Gastrocnemius medialis (tissue), 4 donors: ENCODE results near the gene PDE6C. TPM values are rescaled to one million over a fixed set of nuclear protein-coding genes. Genes with fewer than 3 reads are reported as not detected.

Source experiments
- ATAC-seq, 2 donors: fragments of 150-250 bp; one replicate each; pipeline ENCODE4 v1.9.1; 2016
- DNase-seq, 2 donors: peaks; one replicate each; pipeline ENCODE4 v3.0.0-alpha.2; 2019
- H3K27ac ChIP-seq, 4 donors: fragments of 200-600 bp; sonication (generic); 1 replicate in 1 of 4; 2 replicates in 3 of 4; pipeline ENCODE4 v1.5.1; 2016 to 2018; ENCODE audit warnings: mild to moderate bottlenecking in 2 of 4, moderate library complexity in 1 of 4
- H3K27me3 ChIP-seq, 3 donors: fragments of 200-600 bp; sonication (generic) in 2 of 3; 1 replicate in 1 of 3; 2 replicates in 2 of 3; pipeline versions ENCODE4 v1.5.1 to v1.6.0; 2016 to 2019; ENCODE audit warnings: mild to moderate bottlenecking in 1 of 3, moderate library complexity in 1 of 3
- H3K36me3 ChIP-seq, 2 donors: fragments of 200-600 bp; sonication (generic) in 1 of 2; one replicate each; pipeline ENCODE4 v1.5.1; 2017 to 2018
- H3K4me1 ChIP-seq, 2 donors: fragments of 200-600 bp; sonication (generic) in 1 of 2; one replicate each; pipeline ENCODE4 v1.5.1; 2016 to 2017; ENCODE audit warnings: mild to moderate bottlenecking in 2 of 2
- H3K4me3 ChIP-seq, 4 donors: fragments of 200-600 bp; sonication (generic) in 3 of 4; 1 replicate in 1 of 4; 2 replicates in 3 of 4; pipeline ENCODE4 v1.5.1; 2016 to 2019; ENCODE audit warnings: mild to moderate bottlenecking in 2 of 4
- H3K9me3 ChIP-seq, 3 donors: fragments of 200-600 bp; sonication (generic) in 2 of 3; 1 replicate in 1 of 3; 2 replicates in 2 of 3; pipeline ENCODE4 v1.5.1; 2016 to 2019
- POLR2A ChIP-seq, 2 donors: fragments of 450-650 bp; IDR thresholded peaks; one replicate each; pipeline ENCODE4 v1.6.1; 2017; ENCODE audit warnings: antibody characterized with exemption in 2 of 2, mild to moderate bottlenecking in 2 of 2, moderate library complexity in 2 of 2
- in situ Hi-C, 4 donors: fragments of 200-750 bp; cut with MboI; loops; one replicate each; pipeline versions ENCODE4 v1.15.0 to v1.8.0; 2017; ENCODE audit warnings: low sequenced_read_pairs in 4 of 4
- intact Hi-C: fragments of 100-400 bp; cut with DNase I; formaldehyde crosslinking; loops from one replicate; pipeline ENCODE4 v1.15.1; 2023; ENCODE audit warnings: low total_unique reads
- total RNA-seq, 4 donors: library from RNA; depleted of rRNA; stranded (reverse); fragments of >200 nt; gene quantifications; one replicate each; pipeline versions ENCODE4 v1.1.0 to v1.2.3, GENCODE V29; 2016
- TF ChIP-seq, protein P1 (sequence below), 5 experiments: fragments of 450-650 bp in 3 of 5; fragments of 200-600 bp in 2 of 5; sonication (generic) in 2 of 5; IDR thresholded peaks in 4 of 5; conservative IDR thresholded peaks in 1 of 5; 1 replicate in 4 of 5; 2 replicates in 1 of 5; pipeline ENCODE4 v1.5.1; 2016 to 2019; ENCODE audit warnings: antibody characterized with exemption in 5 of 5, mild to moderate bottlenecking in 3 of 5, moderate library complexity in 3 of 5

PDE6C gene
- total RNA-seq, 4 donors from 2014 or later: not detected

GRCh38 chr10:93628858-93629257 lies 16.5 kb downstream of the PDE6C start:
- DNase-seq: no peak
- no peak for ATAC-seq
- H3K4me3 ChIP-seq: no peak overlapping the region
- H3K27ac ChIP-seq: no peak overlapping the region
- TF ChIP-seq, protein P1, sequence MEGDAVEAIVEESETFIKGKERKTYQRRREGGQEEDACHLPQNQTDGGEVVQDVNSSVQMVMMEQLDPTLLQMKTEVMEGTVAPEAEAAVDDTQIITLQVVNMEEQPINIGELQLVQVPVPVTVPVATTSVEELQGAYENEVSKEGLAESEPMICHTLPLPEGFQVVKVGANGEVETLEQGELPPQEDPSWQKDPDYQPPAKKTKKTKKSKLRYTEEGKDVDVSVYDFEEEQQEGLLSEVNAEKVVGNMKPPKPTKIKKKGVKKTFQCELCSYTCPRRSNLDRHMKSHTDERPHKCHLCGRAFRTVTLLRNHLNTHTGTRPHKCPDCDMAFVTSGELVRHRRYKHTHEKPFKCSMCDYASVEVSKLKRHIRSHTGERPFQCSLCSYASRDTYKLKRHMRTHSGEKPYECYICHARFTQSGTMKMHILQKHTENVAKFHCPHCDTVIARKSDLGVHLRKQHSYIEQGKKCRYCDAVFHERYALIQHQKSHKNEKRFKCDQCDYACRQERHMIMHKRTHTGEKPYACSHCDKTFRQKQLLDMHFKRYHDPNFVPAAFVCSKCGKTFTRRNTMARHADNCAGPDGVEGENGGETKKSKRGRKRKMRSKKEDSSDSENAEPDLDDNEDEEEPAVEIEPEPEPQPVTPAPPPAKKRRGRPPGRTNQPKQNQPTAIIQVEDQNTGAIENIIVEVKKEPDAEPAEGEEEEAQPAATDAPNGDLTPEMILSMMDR (IDR thresholded peaks at IDR 0.05 in 4 of 5, conservative IDR thresholded peaks at IDR 0.05 in 1 of 5): no peak
- TF ChIP-seq POLR2A (IDR thresholded peaks at IDR 0.05): no peak
- no peaks in the 10 kb centered on the region for H3K36me3 ChIP-seq
- H3K27me3 ChIP-seq: no peaks in the 10 kb centered on the region
- no peaks in the 10 kb centered on the region for H3K9me3 ChIP-seq
- in situ Hi-C loops (no loop called here), intact Hi-C loops (no loop called here)
- no peaks in the 10 kb centered on the region for H3K4me1 ChIP-seq

GRCh38 chr10:93629647-93630305 lies 17.4 kb downstream of the PDE6C start:
- Histone ChIP-seq H3K27ac (no peak overlapping the region), H3K9me3 (no peaks in the 10 kb centered on the region), H3K36me3 (no peaks in the 10 kb centered on the region), H3K4me1 (no peaks in the 10 kb centered on the region), H3K27me3 (no peaks in the 10 kb centered on the region), H3K4me3 (no peak overlapping the region)
- no peak for DNase-seq
- in situ Hi-C loops (no loop called here), intact Hi-C loops (no loop called here)
- ATAC-seq: no peak
- TF ChIP-seq POLR2A (IDR thresholded peaks at IDR 0.05): no peak
- TF ChIP-seq, protein P1 (IDR thresholded peaks at IDR 0.05 in 4 of 5, conservative IDR thresholded peaks at IDR 0.05 in 1 of 5): no peak

DNA sequence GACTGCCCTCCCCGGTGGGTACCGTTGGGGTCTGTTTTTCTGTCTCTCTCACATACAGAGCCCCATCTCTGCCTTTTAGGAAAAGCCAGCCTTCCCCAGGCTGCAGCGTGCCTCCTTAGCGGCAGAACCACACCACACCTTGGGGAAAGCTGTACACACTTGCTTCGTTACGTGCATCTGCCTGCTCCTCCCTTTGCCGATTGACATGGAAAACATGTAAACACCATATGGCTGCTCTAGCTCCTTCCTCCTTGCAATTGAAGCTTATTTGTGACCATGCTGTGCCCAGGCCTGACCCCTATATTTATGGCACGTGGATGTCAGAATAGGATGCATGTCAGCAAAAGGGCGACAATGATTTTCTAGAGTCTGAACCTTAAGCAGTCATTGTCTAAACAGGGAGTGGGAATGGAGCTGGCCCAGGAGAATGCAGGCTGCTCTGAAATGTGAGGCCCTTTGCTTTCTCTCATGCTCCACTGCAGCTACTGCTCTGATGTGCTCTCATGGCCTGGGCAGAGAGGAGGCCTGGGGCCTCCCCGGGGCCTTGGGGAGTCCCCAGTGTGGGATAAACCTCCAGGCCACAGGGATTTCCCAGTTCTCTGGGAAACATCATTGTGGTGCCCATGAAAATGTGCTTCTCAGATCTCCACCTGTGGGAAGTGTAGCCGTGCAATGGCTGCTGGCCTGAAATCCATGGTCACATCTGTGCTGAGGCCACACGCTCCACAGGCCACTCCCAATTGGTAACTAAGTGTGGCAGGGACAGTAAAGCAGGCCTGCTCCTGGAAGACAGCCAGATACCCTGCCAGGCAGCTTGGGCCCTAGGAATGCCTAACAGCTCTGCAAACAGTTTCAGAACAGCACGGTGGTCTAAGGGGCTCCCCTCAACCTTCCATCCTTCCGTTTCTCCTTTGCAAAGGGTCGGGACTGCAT lies 18.6 kb downstream of the PDE6C start:
- no peak overlapping the region for H3K4me3 ChIP-seq
- H3K36me3 ChIP-seq: no peaks in the 10 kb centered on the region
- DNase-seq (no peak), ATAC-seq (no peak)
- in situ Hi-C loops: no loop called here
- no peak overlapping the region for H3K27ac ChIP-seq
- H3K27me3 ChIP-seq: no peaks in the 10 kb centered on the region
- no peaks in the 10 kb centered on the region for H3K4me1 ChIP-seq
- TF ChIP-seq, protein P1 (IDR thresholded peaks at IDR 0.05 in 4 of 5, conservative IDR thresholded peaks at IDR 0.05 in 1 of 5): no peak
- TF ChIP-seq POLR2A (IDR thresholded peaks at IDR 0.05): no peak
- intact Hi-C loops: no loop called here
- H3K9me3 ChIP-seq: no peaks in the 10 kb centered on the region

- H3K36me3 ChIP-seq: no peaks in the 10 kb centered on the region
- no peak overlapping the region for H3K4me3 ChIP-seq
- intact Hi-C loops (no loop called here), in situ Hi-C loops (no loop called here)
- no peak for DNase-seq
- ATAC-seq: no peak
- no peaks in the 10 kb centered on the region for H3K9me3 ChIP-seq
- no peaks in the 10 kb centered on the region for H3K27me3 ChIP-seq
- no peak for TF ChIP-seq POLR2A (IDR thresholded peaks at IDR 0.05)
- TF ChIP-seq, protein P1 (IDR thresholded peaks at IDR 0.05 in 4 of 5, conservative IDR thresholded peaks at IDR 0.05 in 1 of 5): no peak
- H3K4me1 ChIP-seq: no peaks in the 10 kb centered on the region
- H3K27ac ChIP-seq: no peak overlapping the region
These were observed 27.5 kb downstream of the PDE6C start for GRCh38 chr10:93639791-93640190.
